Measurements from ENCODE around the gene DIP2A. TPM values are rescaled to one million over a fixed set of nuclear protein-coding genes. Genes with fewer than 3 reads are reported as not detected.

DIP2A gene
- 43.0 TPM for polyA plus RNA-seq (2013, experiment 1 of 2)
- polyA plus RNA-seq (2013, experiment 2 of 2): 38.3 TPM

- WGBS, 2 experiments (ENCODE audit: insufficient coverage in 2 of 2): 0 to 1% methylated on average over 74 to 75 of the region's 91 CpGs
- Histone ChIP-seq H3K9me3 (ENCODE audit: control insufficient read depth, low read length) (no peaks in the 10 kb centered on the region), H3K4me1 (ENCODE audit: control insufficient read depth, insufficient read depth, low read length, poor library complexity, severe bottlenecking) (peaks cover 29% of the 10 kb centered on the region), H3K4me3 (ENCODE audit: extremely low read depth, insufficient read depth, low read length, poor library complexity, severe bottlenecking) (peak within 1 kb of the TSS; percentile 81), H3K27ac (ENCODE audit: low read depth, low read length, severe bottlenecking) (peak within 1 kb of the TSS; percentile 92), H3K36me3 (ENCODE audit: control insufficient read depth, insufficient read depth, low read length) (peaks cover 33% of the 10 kb centered on the region)
Measured at GRCh38 chr21:46458315-46459023, at the start of gene DIP2A. DIP2A (plus strand) TSS chr21:46458891; CDS start chr21:46459132, 241 bp downstream.

- 93 to 94% methylated on average over 29 to 32 of the region's 32 CpGs for WGBS, 2 experiments (ENCODE audit: insufficient coverage in 2 of 2)
Measured at GRCh38 chr21:46409641-46410406, 48.9 kb upstream of the DIP2A start.

DNA sequence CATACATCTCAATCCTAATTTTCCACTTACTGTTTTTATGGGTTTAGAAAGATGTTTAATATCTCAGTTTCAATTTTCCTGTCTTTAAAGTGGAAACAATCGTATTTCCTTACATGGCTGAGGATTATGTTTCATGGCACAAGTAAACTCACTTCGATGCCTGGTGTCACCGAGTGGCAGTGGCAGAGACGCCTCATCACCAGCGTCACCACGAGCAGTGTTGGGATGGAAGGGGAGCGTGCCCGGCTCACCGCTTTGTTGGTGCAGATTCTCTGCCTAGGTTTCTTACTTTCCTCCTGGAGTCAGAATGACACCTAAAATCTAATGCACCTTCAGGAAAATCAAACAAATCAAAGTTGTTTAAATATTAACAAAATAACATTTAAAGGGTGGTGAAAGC is 48.2 kb upstream of the DIP2A start:
- 95 to 100% methylated on average over 6 of the region's 9 CpGs for WGBS, 2 experiments (ENCODE audit: insufficient coverage in 2 of 2)
- no peaks in the 10 kb centered on the region for H3K4me1 ChIP-seq (ENCODE audit: control insufficient read depth, insufficient read depth, low read length, poor library complexity, severe bottlenecking)
- H3K27ac ChIP-seq (ENCODE audit: low read depth, low read length, severe bottlenecking): no peak overlapping the region
- peaks cover 43% of the 10 kb centered on the region for H3K36me3 ChIP-seq (ENCODE audit: control insufficient read depth, insufficient read depth, low read length)
- no peaks in the 10 kb centered on the region for H3K9me3 ChIP-seq (ENCODE audit: control insufficient read depth, low read length)
- no peak overlapping the region for H3K4me3 ChIP-seq (ENCODE audit: extremely low read depth, insufficient read depth, low read length, poor library complexity, severe bottlenecking)

More at GRCh38 chr21:46409641-46410406, 48.9 kb upstream of the DIP2A start:
- Histone ChIP-seq H3K27ac (ENCODE audit: low read depth, low read length, severe bottlenecking) (no peak overlapping the region), H3K36me3 (ENCODE audit: control insufficient read depth, insufficient read depth, low read length) (peaks cover 47% of the 10 kb centered on the region), H3K9me3 (ENCODE audit: control insufficient read depth, low read length) (no peaks in the 10 kb centered on the region), H3K4me1 (ENCODE audit: control insufficient read depth, insufficient read depth, low read length, poor library complexity, severe bottlenecking) (no peaks in the 10 kb centered on the region), H3K4me3 (ENCODE audit: extremely low read depth, insufficient read depth, low read length, poor library complexity, severe bottlenecking) (no peak overlapping the region)

DNA sequence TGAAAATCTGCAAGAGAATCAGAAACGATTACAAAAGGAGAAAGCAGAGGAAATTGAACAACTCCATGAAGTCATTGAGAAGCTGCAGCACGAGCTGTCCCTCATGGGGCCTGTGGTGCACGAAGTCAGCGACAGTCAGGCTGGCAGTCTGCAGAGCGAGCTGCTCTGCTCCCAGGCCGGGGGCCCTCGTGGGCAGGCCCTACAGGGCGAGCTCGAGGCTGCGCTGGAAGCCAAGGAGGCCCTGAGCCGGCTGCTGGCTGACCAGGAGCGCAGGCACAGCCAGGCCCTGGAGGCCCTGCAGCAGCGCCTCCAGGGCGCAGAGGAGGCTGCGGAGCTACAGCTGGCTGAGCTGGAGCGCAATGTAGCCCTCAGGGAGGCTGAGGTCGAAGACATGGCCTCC is 47.5 kb upstream of the DIP2A start:
- H3K36me3 ChIP-seq (ENCODE audit: control insufficient read depth, insufficient read depth, low read length): peaks cover 50% of the 10 kb centered on the region
- WGBS, 2 experiments (ENCODE audit: insufficient coverage in 2 of 2): 91 to 93% methylated on average over 15 to 17 of the region's 17 CpGs
- H3K27ac ChIP-seq (ENCODE audit: low read depth, low read length, severe bottlenecking): no peak overlapping the region
- H3K4me3 ChIP-seq (ENCODE audit: extremely low read depth, insufficient read depth, low read length, poor library complexity, severe bottlenecking): no peak overlapping the region
- no peaks in the 10 kb centered on the region for H3K9me3 ChIP-seq (ENCODE audit: control insufficient read depth, low read length)
- H3K4me1 ChIP-seq (ENCODE audit: control insufficient read depth, insufficient read depth, low read length, poor library complexity, severe bottlenecking): no peaks in the 10 kb centered on the region

DNA sequence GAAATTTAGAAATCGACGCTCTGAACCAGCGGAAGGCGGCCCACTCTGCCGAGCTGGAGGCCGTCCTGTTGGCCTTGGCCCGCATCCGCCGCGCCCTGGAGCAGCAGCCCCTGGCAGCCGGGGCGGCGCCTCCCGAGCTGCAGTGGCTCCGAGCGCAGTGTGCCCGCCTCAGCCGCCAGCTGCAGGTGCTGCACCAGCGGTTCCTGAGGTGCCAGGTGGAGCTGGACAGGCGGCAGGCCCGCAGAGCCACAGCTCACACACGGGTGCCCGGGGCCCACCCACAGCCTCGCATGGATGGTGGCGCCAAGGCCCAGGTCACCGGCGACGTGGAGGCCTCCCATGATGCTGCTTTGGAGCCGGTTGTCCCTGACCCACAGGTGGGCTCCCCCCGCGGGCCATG is 47.0 kb upstream of the DIP2A start:
- 97 to 98% methylated on average over 21 to 30 of the region's 31 CpGs for WGBS, 2 experiments (ENCODE audit: insufficient coverage in 2 of 2)
- H3K27ac ChIP-seq (ENCODE audit: low read depth, low read length, severe bottlenecking): no peak overlapping the region
- no peaks in the 10 kb centered on the region for H3K9me3 ChIP-seq (ENCODE audit: control insufficient read depth, low read length)
- H3K36me3 ChIP-seq (ENCODE audit: control insufficient read depth, insufficient read depth, low read length): peaks cover 54% of the 10 kb centered on the region
- H3K4me3 ChIP-seq (ENCODE audit: extremely low read depth, insufficient read depth, low read length, poor library complexity, severe bottlenecking): no peak overlapping the region
- no peaks in the 10 kb centered on the region for H3K4me1 ChIP-seq (ENCODE audit: control insufficient read depth, insufficient read depth, low read length, poor library complexity, severe bottlenecking)

- peaks cover 60% of the 10 kb centered on the region for H3K36me3 ChIP-seq (ENCODE audit: control insufficient read depth, insufficient read depth, low read length)
- no peaks in the 10 kb centered on the region for H3K9me3 ChIP-seq (ENCODE audit: control insufficient read depth, low read length)
- no peak overlapping the region for H3K27ac ChIP-seq (ENCODE audit: low read depth, low read length, severe bottlenecking)
- H3K4me1 ChIP-seq (ENCODE audit: control insufficient read depth, insufficient read depth, low read length, poor library complexity, severe bottlenecking): no peaks in the 10 kb centered on the region
- 91 to 94% methylated on average over 18 to 24 of the region's 39 CpGs for WGBS, 2 experiments (ENCODE audit: insufficient coverage in 2 of 2)
- H3K4me3 ChIP-seq (ENCODE audit: extremely low read depth, insufficient read depth, low read length, poor library complexity, severe bottlenecking): no peak overlapping the region
Measured at GRCh38 chr21:46412521-46413364, 45.9 kb upstream of the DIP2A start.

DNA sequence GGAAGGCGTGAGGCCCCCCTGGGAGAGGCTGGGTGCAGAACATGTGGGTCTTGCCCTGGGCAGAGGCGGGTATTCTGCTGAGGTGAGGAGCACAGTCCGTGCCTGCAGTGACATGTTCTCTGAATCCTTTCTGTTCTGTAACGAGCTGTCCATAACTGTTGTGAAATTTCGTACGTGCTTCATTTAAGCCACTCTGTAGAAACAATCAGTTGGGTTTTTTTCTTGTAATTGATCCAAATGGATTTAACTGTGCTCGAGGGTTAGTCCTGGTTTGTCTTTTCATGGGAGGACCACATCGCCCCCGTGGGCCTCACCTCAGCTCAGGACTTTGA is 45.4 kb upstream of the DIP2A start:
- Histone ChIP-seq H3K9me3 (ENCODE audit: control insufficient read depth, low read length) (no peaks in the 10 kb centered on the region), H3K4me1 (ENCODE audit: control insufficient read depth, insufficient read depth, low read length, poor library complexity, severe bottlenecking) (no peaks in the 10 kb centered on the region), H3K36me3 (ENCODE audit: control insufficient read depth, insufficient read depth, low read length) (peaks cover 60% of the 10 kb centered on the region), H3K4me3 (ENCODE audit: extremely low read depth, insufficient read depth, low read length, poor library complexity, severe bottlenecking) (no peak overlapping the region), H3K27ac (ENCODE audit: low read depth, low read length, severe bottlenecking) (no peak overlapping the region)
- WGBS, 2 experiments (ENCODE audit: insufficient coverage in 2 of 2): 92 to 100% methylated on average over 7 to 9 of the region's 9 CpGs

GRCh38 chr21:46414965-46415275 is 43.8 kb upstream of the DIP2A start:
- H3K4me1 ChIP-seq (ENCODE audit: control insufficient read depth, insufficient read depth, low read length, poor library complexity, severe bottlenecking): no peaks in the 10 kb centered on the region
- H3K4me3 ChIP-seq (ENCODE audit: extremely low read depth, insufficient read depth, low read length, poor library complexity, severe bottlenecking): no peak overlapping the region
- no peaks in the 10 kb centered on the region for H3K9me3 ChIP-seq (ENCODE audit: control insufficient read depth, low read length)
- no peak overlapping the region for H3K27ac ChIP-seq (ENCODE audit: low read depth, low read length, severe bottlenecking)
- 93 to 95% methylated on average over 13 of the region's 13 CpGs for WGBS, 2 experiments (ENCODE audit: insufficient coverage in 2 of 2)
- H3K36me3 ChIP-seq (ENCODE audit: control insufficient read depth, insufficient read depth, low read length): peaks cover 63% of the 10 kb centered on the region

- WGBS, 2 experiments (ENCODE audit: insufficient coverage in 2 of 2): 92 to 96% methylated on average over 19 to 20 of the region's 20 CpGs
- H3K27ac ChIP-seq (ENCODE audit: low read depth, low read length, severe bottlenecking): no peak overlapping the region
- H3K9me3 ChIP-seq (ENCODE audit: control insufficient read depth, low read length): no peaks in the 10 kb centered on the region
- no peaks in the 10 kb centered on the region for H3K4me1 ChIP-seq (ENCODE audit: control insufficient read depth, insufficient read depth, low read length, poor library complexity, severe bottlenecking)
- peaks cover 62% of the 10 kb centered on the region for H3K36me3 ChIP-seq (ENCODE audit: control insufficient read depth, insufficient read depth, low read length)
- no peak overlapping the region for H3K4me3 ChIP-seq (ENCODE audit: extremely low read depth, insufficient read depth, low read length, poor library complexity, severe bottlenecking)
Measured at GRCh38 chr21:46416551-46416950, 42.1 kb upstream of the DIP2A start.

GRCh38 chr21:46418265-46418946 is 40.3 kb upstream of the DIP2A start:
- Histone ChIP-seq H3K9me3 (ENCODE audit: control insufficient read depth, low read length) (no peaks in the 10 kb centered on the region), H3K4me3 (ENCODE audit: extremely low read depth, insufficient read depth, low read length, poor library complexity, severe bottlenecking) (no peak overlapping the region), H3K4me1 (ENCODE audit: control insufficient read depth, insufficient read depth, low read length, poor library complexity, severe bottlenecking) (no peaks in the 10 kb centered on the region), H3K36me3 (ENCODE audit: control insufficient read depth, insufficient read depth, low read length) (peaks cover 62% of the 10 kb centered on the region), H3K27ac (ENCODE audit: low read depth, low read length, severe bottlenecking) (no peak overlapping the region)
- 96 to 98% methylated on average over 15 to 18 of the region's 25 CpGs for WGBS, 2 experiments (ENCODE audit: insufficient coverage in 2 of 2)
